Stomach (tissue), 9 donors: Measurements from ENCODE around the gene HDLBP. TPM values are rescaled to one million over a fixed set of nuclear protein-coding genes. Genes with fewer than 3 reads are reported as not detected.

Source experiments
- DNase-seq, 2 donors: peaks; one replicate each; pipeline versions ENCODE4 v3.0.0 to v3.0.0-alpha.2; 2013 to 2019
- H3K27ac ChIP-seq, 5 donors: fragments of 200-600 bp in 4 of 5; sonication (generic) in 4 of 5; one replicate each; pipeline ENCODE4 v1.5.1; 2013 to 2019; ENCODE audit warnings: mild to moderate bottlenecking in 1 of 5, moderate library complexity in 1 of 5
- H3K27me3 ChIP-seq, 3 donors: fragments of 200-600 bp; sonication (generic); one replicate each; pipeline ENCODE4 v1.5.1; 2017 to 2019; ENCODE audit warnings: mixed run types in 1 of 3
- H3K36me3 ChIP-seq, 4 donors: fragments of 200-600 bp; sonication (generic); 1 replicate in 3 of 4; 2 replicates in 1 of 4; pipeline ENCODE4 v1.5.1; 2016 to 2019
- H3K4me1 ChIP-seq, 4 donors: fragments of 200-600 bp; sonication (generic); one replicate each; pipeline ENCODE4 v1.5.1; 2016 to 2019
- H3K4me3 ChIP-seq, 4 donors: fragments of 200-600 bp; sonication (generic) in 3 of 4; one replicate each; pipeline ENCODE4 v1.5.1; 2016 to 2019; ENCODE audit warnings: mild to moderate bottlenecking in 1 of 4
- H3K9me3 ChIP-seq, 4 donors: fragments of 200-600 bp; sonication (generic); one replicate each; pipeline ENCODE4 v1.5.1; 2016 to 2019
- EP300 ChIP-seq: sonication (generic); formaldehyde crosslinking; IDR thresholded peaks from one replicate; pipeline ENCODE4 v1.6.1; 2017; ENCODE audit warnings: antibody characterized with exemption
- POLR2A ChIP-seq, 4 donors: fragments of 450-650 bp; IDR thresholded peaks; one replicate each; pipeline ENCODE4 v1.6.1; 2016; ENCODE audit warnings: antibody characterized with exemption in 4 of 4, control low read depth in 2 of 4, mild to moderate bottlenecking in 1 of 4, moderate library complexity in 1 of 4
- POLR2AphosphoS5 ChIP-seq, 3 donors: sonication (generic); formaldehyde crosslinking; IDR thresholded peaks; one replicate each; pipeline ENCODE4 v1.6.1; 2016; ENCODE audit warnings: antibody characterized with exemption in 3 of 3
- WGBS, 5 donors: extraction: QIAGEN DNeasy Blood & Tissue Kit in 3 of 5; methylation state at CpG; one replicate each; pipeline versions ENCODE4 v1.1.5 to v1.1.7; 2013 to 2018; 5-methylcytosine and 5-hydroxymethylcytosine counted together
- intact Hi-C: fragments of 100-400 bp; cut with DNase I; formaldehyde crosslinking; loops from one replicate; pipeline ENCODE4 v1.15.1; 2023; ENCODE audit warnings: low total_unique reads
- polyA plus RNA-seq, 3 donors: library from polyadenylated mRNA; stranded (reverse); fragments of 200-250 nt; gene quantifications; one replicate each; pipeline ENCODE4 v1.2.3, GENCODE V29; 2013
- total RNA-seq, 5 donors: library from RNA; depleted of rRNA; stranded (reverse); fragments of >200 nt; gene quantifications; one replicate each; pipeline versions ENCODE4 v1.1.0 to v1.2.3, GENCODE V29; 2014 to 2016
- TF ChIP-seq, protein P1 (sequence below), 7 experiments: fragments of 450-650 bp in 4 of 7; fragments of 200-600 bp in 3 of 7; sonication (generic) in 3 of 7; IDR thresholded peaks; one replicate each; pipeline ENCODE4 v1.5.1; 2016 to 2019; ENCODE audit warnings: antibody characterized with exemption in 7 of 7, control low read depth in 2 of 7, mild to moderate bottlenecking in 1 of 7
- donor health status: healthy with polysubstance abuse.
- donor health status: Bipolar disorder and iron deficiency.
- donor health status: healthy.

Gene HDLBP
- total and polyA plus RNA-seq, 8 donors = 171 to 752 (median 397) TPM

DNA sequence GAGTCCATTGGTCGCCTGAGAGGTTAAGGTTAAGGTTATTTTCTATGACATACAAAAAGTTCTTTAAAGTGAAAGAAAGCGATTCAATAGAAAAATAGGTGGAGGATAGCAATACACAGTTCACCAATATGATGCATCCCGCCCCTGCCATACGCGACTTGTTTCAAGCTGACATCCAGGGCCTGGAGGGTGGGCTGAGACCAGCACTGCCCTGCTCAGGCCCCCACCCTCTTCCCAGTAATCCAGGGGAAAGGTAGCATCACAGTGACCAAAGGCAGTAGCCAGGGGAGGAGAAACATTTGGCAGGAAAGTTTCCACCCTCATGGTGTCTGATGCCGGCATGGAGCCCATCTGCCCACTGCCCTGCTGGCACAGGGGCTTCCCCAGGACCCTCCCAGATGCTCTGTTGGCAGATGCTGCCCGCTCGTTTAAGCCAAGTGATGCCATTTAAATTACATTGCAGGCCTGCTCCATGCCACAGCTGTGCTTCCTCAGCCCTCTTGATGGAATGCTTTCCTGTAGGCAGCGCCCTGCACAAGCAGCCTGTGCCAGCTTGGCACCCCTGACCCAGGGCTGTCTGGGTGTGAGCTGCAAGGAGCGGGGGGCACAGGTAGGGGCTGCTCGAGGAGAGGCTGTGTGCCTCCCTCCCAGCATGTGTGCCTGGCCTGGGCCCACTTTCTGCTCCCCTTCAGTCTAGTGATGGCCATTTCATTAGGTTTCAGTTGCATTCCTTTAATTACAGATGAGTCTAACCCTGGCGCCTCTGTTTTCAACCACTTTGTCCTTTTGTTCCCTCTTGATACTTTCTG lies 137.7 kb downstream of the HDLBP start:
- no peak for DNase-seq
- intact Hi-C loops = no loop called here
- no peaks in the 10 kb centered on the region for H3K27me3 ChIP-seq
- H3K36me3 ChIP-seq = peaks cover 4 to 95% (median 86%) of the 10 kb centered on the region in 4 donors
- no peaks in the 10 kb centered on the region for H3K9me3 ChIP-seq
- no peaks in the 10 kb centered on the region for H3K4me1 ChIP-seq
- TF ChIP-seq POLR2A (IDR thresholded peaks at IDR 0.05) (no peak), POLR2AphosphoS5 (IDR thresholded peaks at IDR 0.05) (no peak), EP300 (no peak)
- TF ChIP-seq, protein P1, sequence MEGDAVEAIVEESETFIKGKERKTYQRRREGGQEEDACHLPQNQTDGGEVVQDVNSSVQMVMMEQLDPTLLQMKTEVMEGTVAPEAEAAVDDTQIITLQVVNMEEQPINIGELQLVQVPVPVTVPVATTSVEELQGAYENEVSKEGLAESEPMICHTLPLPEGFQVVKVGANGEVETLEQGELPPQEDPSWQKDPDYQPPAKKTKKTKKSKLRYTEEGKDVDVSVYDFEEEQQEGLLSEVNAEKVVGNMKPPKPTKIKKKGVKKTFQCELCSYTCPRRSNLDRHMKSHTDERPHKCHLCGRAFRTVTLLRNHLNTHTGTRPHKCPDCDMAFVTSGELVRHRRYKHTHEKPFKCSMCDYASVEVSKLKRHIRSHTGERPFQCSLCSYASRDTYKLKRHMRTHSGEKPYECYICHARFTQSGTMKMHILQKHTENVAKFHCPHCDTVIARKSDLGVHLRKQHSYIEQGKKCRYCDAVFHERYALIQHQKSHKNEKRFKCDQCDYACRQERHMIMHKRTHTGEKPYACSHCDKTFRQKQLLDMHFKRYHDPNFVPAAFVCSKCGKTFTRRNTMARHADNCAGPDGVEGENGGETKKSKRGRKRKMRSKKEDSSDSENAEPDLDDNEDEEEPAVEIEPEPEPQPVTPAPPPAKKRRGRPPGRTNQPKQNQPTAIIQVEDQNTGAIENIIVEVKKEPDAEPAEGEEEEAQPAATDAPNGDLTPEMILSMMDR (IDR thresholded peaks at IDR 0.05) = no peak
- H3K27ac ChIP-seq = no peak overlapping the region
- WGBS, 5 donors = 95 to 98% (median 96%) methylated on average over 8 to 12 of the region's 12 CpGs
- H3K4me3 ChIP-seq = no peak overlapping the region

Other genes with a start within 250 kb of the HDLBP start
- 10 to 100 TPM in 4 of 5 donors, 1 to 10 TPM in 1; 3.2 to 85.7 (median 40.9) TPM for gene MTERF4, start 213.4 kb downstream of the HDLBP start, total RNA-seq
- 10 to 100 TPM; 19.4 to 28.6 (median 24.3) TPM for gene MTERF4, start 213.4 kb downstream of the HDLBP start, polyA plus RNA-seq
- 10 to 100 TPM in 3 of 5 donors, 1 to 10 TPM in 1, under 1 TPM in 1; 0.58 to 56.7 (median 10.5) TPM for gene PASK, start 166.2 kb downstream of the HDLBP start, total RNA-seq
- 1 to 10 TPM; 1.3 to 6.5 (median 4.0) TPM for gene PASK, start 166.2 kb downstream of the HDLBP start, polyA plus RNA-seq
- 100 to 1,000 TPM in 1 of 5 donors, 10 to 100 TPM in 4; 22.8 to 126 (median 40.9) TPM for gene PPP1R7, start 165.2 kb downstream of the HDLBP start, total RNA-seq
- 10 to 100 TPM; 61.2 to 99.4 (median 61.4) TPM for gene PPP1R7, start 165.2 kb downstream of the HDLBP start, polyA plus RNA-seq
- 100 to 1,000 TPM in 1 of 5 donors, 10 to 100 TPM in 2, 1 to 10 TPM in 2; 4.6 to 138 (median 61.3) TPM for gene ANO7, start 127.0 kb downstream of the HDLBP start, total RNA-seq
- gene ANO7, start 127.0 kb downstream of the HDLBP start, polyA plus RNA-seq = 1 to 10 TPM in 2 of 3 donors, under 1 TPM in 1; 0.48 to 2.0 (median 2.0) TPM
- gene SEPTIN2, start 253 bp upstream of the HDLBP start, total RNA-seq = 100 to 1,000 TPM in 4 of 5 donors, 10 to 100 TPM in 1; 88.7 to 603 (median 272) TPM
- gene SEPTIN2, start 253 bp upstream of the HDLBP start, polyA plus RNA-seq = 100 to 1,000 TPM; 104 to 169 (median 164) TPM
- 100 to 1,000 TPM in 3 of 5 donors, 10 to 100 TPM in 2; 54.2 to 260 (median 108) TPM for gene FARP2, start 40.6 kb upstream of the HDLBP start, total RNA-seq
- 10 to 100 TPM; 15.8 to 35.6 (median 20.0) TPM for gene FARP2, start 40.6 kb upstream of the HDLBP start, polyA plus RNA-seq
- 100 to 1,000 TPM in 4 of 5 donors, 10 to 100 TPM in 1; 93.8 to 446 (median 240) TPM for gene STK25, start 192.9 kb upstream of the HDLBP start, total RNA-seq
- gene STK25, start 192.9 kb upstream of the HDLBP start, polyA plus RNA-seq = 100 to 1,000 TPM; 116 to 162 (median 120) TPM
- gene BOK, start 243.1 kb upstream of the HDLBP start, total RNA-seq = 100 to 1,000 TPM in 1 of 5 donors, 10 to 100 TPM in 4; 13.0 to 112 (median 69.4) TPM
- 10 to 100 TPM; 14.7 to 31.0 (median 21.6) TPM for gene BOK, start 243.1 kb upstream of the HDLBP start, polyA plus RNA-seq